ENCODE measurements around the gene TNFAIP3. TPM values are rescaled to one million over a fixed set of nuclear protein-coding genes. Genes with fewer than 3 reads are reported as not detected.

Gene TNFAIP3
- total and polyA plus RNA-seq, 2 of the 4 experiments (the other 2 are of a cell fraction): 5.0 to 14.2 TPM

GRCh38 chr6:137879885-137880745 lies 13.1 kb downstream of the TNFAIP3 start (continued):
- no peak for TF ChIP-seq ELK1 (IDR thresholded peaks at IDR 0.05; ENCODE audit: borderline replicate concordance, low read depth, low read length)

DNA sequence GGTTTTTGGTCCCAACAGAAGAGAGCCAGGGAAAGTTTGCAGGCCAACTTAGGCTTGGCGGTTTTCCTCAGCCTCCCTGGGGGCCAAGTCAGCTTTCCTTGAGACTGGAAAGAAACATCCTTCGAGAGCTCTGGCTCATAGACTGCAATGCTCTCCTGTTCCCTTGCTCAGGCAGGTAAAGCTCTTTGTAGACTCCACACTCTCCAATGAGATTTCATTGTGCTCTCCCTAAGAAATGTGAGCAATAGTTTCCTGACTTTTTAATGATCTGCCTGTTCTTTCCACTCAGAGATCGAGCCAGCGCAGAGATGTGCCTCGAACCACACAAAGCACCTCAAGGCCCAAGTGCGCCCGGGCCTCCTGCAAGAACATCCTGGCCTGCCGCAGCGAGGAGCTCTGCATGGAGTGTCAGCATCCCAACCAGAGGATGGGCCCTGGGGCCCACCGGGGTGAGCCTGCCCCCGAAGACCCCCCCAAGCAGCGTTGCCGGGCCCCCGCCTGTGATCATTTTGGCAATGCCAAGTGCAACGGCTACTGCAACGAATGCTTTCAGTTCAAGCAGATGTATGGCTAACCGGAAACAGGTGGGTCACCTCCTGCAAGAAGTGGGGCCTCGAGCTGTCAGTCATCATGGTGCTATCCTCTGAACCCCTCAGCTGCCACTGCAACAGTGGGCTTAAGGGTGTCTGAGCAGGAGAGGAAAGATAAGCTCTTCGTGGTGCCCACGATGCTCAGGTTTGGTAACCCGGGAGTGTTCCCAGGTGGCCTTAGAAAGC lies 13.9 kb downstream of the TNFAIP3 start:
- H3K23ac ChIP-seq (ENCODE audit: low read depth, low read length): no peak overlapping the region
- ATAC-seq (ENCODE audit: low read depth) (no peak), DNase-seq (no peak)
- peaks cover 46% of the 10 kb centered on the region for H3K36me3 ChIP-seq (ENCODE audit: control insufficient read depth, insufficient read depth, low read length)
- H3K56ac ChIP-seq (ENCODE audit: extremely low read depth, insufficient read depth, low read length): no peak overlapping the region
- no peak overlapping the region for H2AFZ ChIP-seq (replicated peaks; ENCODE audit: low read length, poor library complexity)
- H2BK20ac ChIP-seq (ENCODE audit: low read depth, low read length): no peak overlapping the region
- H2AK9ac ChIP-seq (replicated peaks; ENCODE audit: low read depth, low read length, poor library complexity): no peak overlapping the region
- H2BK5ac ChIP-seq (ENCODE audit: low read depth, low read length, poor library complexity, severe bottlenecking): no peak overlapping the region
- H3K4ac ChIP-seq (ENCODE audit: low read depth, low read length): no peak overlapping the region
- intact Hi-C loops (cut with micrococcal nuclease): no loop called here
- POLR2A ChIA-PET (ENCODE audit: unreplicated experiment): no interaction called here
- no peaks in the 10 kb centered on the region for H4K20me1 ChIP-seq (ENCODE audit: insufficient read depth, low read length)
- no peaks in the 10 kb centered on the region for H3K9me3 ChIP-seq (ENCODE audit: control insufficient read depth, insufficient read depth, low read length)
- H3K4me3 ChIP-seq (ENCODE audit: insufficient read depth, low read depth, low read length): no peak overlapping the region
- no peak overlapping the region for H4K5ac ChIP-seq (ENCODE audit: low read depth, low read length)
- H3K9ac ChIP-seq (ENCODE audit: low read depth, low read length): no peak overlapping the region
- no peak overlapping the region for H2BK15ac ChIP-seq (ENCODE audit: low read depth, low read length)
- H3K14ac ChIP-seq (replicated peaks; ENCODE audit: low read depth, low read length): no peak overlapping the region
- no peak overlapping the region for H2AK5ac ChIP-seq (ENCODE audit: low read depth, low read length)
- WGBS, 2 experiments (ENCODE audit: extremely low coverage in 2 of 2, insufficient read length in 1 of 2): 94% methylated on average over 10 of the region's 21 CpGs; no CpG with 5 or more reads in 1 of the 2 experiments
- H3K18ac ChIP-seq (ENCODE audit: low read depth, low read length): no peak overlapping the region
- H4K91ac ChIP-seq (ENCODE audit: insufficient read depth, low read depth, low read length): no peak overlapping the region
- H3K79me1 ChIP-seq (ENCODE audit: low read depth in 1 of 2, low read length in 2 of 2): no peaks in the 10 kb centered on the region
- H3K27ac ChIP-seq (ENCODE audit: insufficient read depth, low read length): no peak overlapping the region
- no peak overlapping the region for H2BK120ac ChIP-seq (ENCODE audit: low read depth, low read length)
- no TSS peak for BruUV-seq (replicated peaks)
- no peaks in the 10 kb centered on the region for H3K27me3 ChIP-seq (ENCODE audit: control insufficient read depth, insufficient read depth, low read length)
- no peak overlapping the region for H4K8ac ChIP-seq (ENCODE audit: low read depth in 2 of 2, low read length in 2 of 2)
- in situ Hi-C loops (cut with MboI; ENCODE audit: low sequenced_read_pairs): no loop called here
- CTCF ChIA-PET: interaction anchor here (1.2 kb wide), 1 partner anchor 59 kb away, joined by 3 read pairs; no protein-coding TSS in a partner anchor
- dilution Hi-C loops (cut with HindIII; ENCODE audit: low sequenced_read_pairs, unreplicated experiment): no loop called here
- peaks cover 2% of the 10 kb centered on the region for H3K4me1 ChIP-seq (ENCODE audit: control insufficient read depth, insufficient read depth, low read length)
- H3K4me2 ChIP-seq (ENCODE audit: low read depth, low read length): no peak overlapping the region
- peaks cover 3% of the 10 kb centered on the region; the same call in 1 of the 2 replicates for H3K9me1 ChIP-seq (ENCODE audit: insufficient read depth, low read length)
- TF ChIP-seq SMC3 (IDR thresholded peaks at IDR 0.05; ENCODE audit: low read depth, low read length): no peak
- TF ChIP-seq RAD21 (IDR thresholded peaks at IDR 0.05; ENCODE audit: low read length): no peak
- TF ChIP-seq BHLHE40 (IDR thresholded peaks at IDR 0.05; ENCODE audit: low read depth, low read length): no peak
- TF ChIP-seq, protein P1, sequence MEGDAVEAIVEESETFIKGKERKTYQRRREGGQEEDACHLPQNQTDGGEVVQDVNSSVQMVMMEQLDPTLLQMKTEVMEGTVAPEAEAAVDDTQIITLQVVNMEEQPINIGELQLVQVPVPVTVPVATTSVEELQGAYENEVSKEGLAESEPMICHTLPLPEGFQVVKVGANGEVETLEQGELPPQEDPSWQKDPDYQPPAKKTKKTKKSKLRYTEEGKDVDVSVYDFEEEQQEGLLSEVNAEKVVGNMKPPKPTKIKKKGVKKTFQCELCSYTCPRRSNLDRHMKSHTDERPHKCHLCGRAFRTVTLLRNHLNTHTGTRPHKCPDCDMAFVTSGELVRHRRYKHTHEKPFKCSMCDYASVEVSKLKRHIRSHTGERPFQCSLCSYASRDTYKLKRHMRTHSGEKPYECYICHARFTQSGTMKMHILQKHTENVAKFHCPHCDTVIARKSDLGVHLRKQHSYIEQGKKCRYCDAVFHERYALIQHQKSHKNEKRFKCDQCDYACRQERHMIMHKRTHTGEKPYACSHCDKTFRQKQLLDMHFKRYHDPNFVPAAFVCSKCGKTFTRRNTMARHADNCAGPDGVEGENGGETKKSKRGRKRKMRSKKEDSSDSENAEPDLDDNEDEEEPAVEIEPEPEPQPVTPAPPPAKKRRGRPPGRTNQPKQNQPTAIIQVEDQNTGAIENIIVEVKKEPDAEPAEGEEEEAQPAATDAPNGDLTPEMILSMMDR (conservative IDR thresholded peaks at IDR 0.05; ENCODE audit: low read depth, low read length): no peak
- no peak for TF ChIP-seq USF2 (IDR thresholded peaks at IDR 0.05; ENCODE audit: low read depth, low read length)
- TF ChIP-seq CEBPB (IDR thresholded peaks at IDR 0.05; ENCODE audit: low read depth, low read length): no peak
- TF ChIP-seq MAZ (IDR thresholded peaks at IDR 0.05; ENCODE audit: borderline replicate concordance, low read depth, low read length): no peak
- no peak for TF ChIP-seq FOS (IDR thresholded peaks at IDR 0.05; ENCODE audit: low read depth, low read length)
- no peak for TF ChIP-seq POLR2A (IDR thresholded peaks at IDR 0.05; ENCODE audit: low read depth, low read length)
- TF ChIP-seq NFE2L2 (IDR thresholded peaks at IDR 0.05; ENCODE audit: low read depth, low read length): no peak
